K562 (cell line): ENCODE results near the gene CCR7. TPM values are rescaled to one million over a fixed set of nuclear protein-coding genes. Genes with fewer than 3 reads are reported as not detected.

Experiments used
- ATAC-seq: fragments of 200-7000 bp; cut with Tn5 transposase; 3 replicates; pipeline ENCODE4 v1.9.1; 2020; ENCODE audit warnings: moderate library complexity
- BruUV-seq: library from RNA; stranded (reverse); fragments of 400-500 nt; replicated peaks from 2 replicates; lab custom pipeline; 2021; lab: Mats Ljungman, UMichigan
- CTCF ChIA-PET: fragments of 300-600 bp; formaldehyde crosslinking; extraction: SDS; loops from one replicate; lab custom pipeline; 2021; ENCODE audit warnings: low intra/inter-chr PET ratio; lab: Yijun Ruan, JAX
- POLR2A ChIA-PET: fragments of 300-600, 350-650 bp; sonication (Branson Sonifier 250); formaldehyde crosslinking; extraction: SDS; loops from one replicate; lab custom pipeline; 2021; ENCODE audit warnings: antibody characterized with exemption, inconsistent platforms; lab: Yijun Ruan, JAX
- DNase-seq, 4 experiments: peaks; one replicate each; pipeline versions ENCODE4 v3.0.0 to v3.0.0-alpha.2; 2011 to 2018; ENCODE audit warnings: low spot score in 3 of 4, mixed read lengths in 3 of 4; ENCODE audit errors: extremely low read depth in 1 of 4
- FAIRE-seq: peaks from 2 replicates; lab custom pipeline; 2011; peaks lifted over from hg19 to GRCh38; lab: Jason Lieb, UNC
- H2AFZ ChIP-seq: 2 replicates; pipeline ENCODE4 v1.6.0; 2011; ENCODE audit warnings: low read depth, low read length, control low read depth, inconsistent platforms
- H3K27ac ChIP-seq: fragments of 200-600 bp; 3 replicates; pipeline ENCODE4 v1.8.0; 2011; ENCODE audit warnings: low read depth, mild to moderate bottlenecking, control low read depth, inconsistent platforms, low read length, moderate library complexity, mixed read lengths; ENCODE audit errors: extremely low read depth
- H3K27me3 ChIP-seq, 2 experiments: fragments of 300-600 bp in 1 of 2; 2 replicates in 1 of 2; 3 replicates in 1 of 2; pipeline versions ENCODE4 v1.6.0 to v1.8.0; 2011; ENCODE audit warnings: inconsistent platforms in 2 of 2, low read length in 2 of 2, mild to moderate bottlenecking in 1 of 2, mixed read lengths in 1 of 2, moderate library complexity in 1 of 2; ENCODE audit not compliant: control insufficient read depth in 2 of 2, insufficient read depth in 2 of 2
- H3K36me3 ChIP-seq: fragments of 300-600 bp; 3 replicates; pipeline ENCODE4 v1.8.0; 2011; ENCODE audit warnings: mild to moderate bottlenecking, low read length, inconsistent platforms; ENCODE audit not compliant: control insufficient read depth, insufficient read depth
- H3K4me1 ChIP-seq, 2 experiments: fragments of 200-600 bp in 1 of 2; replicated peaks in 1 of 2; 2 replicates in 1 of 2; 3 replicates in 1 of 2; pipeline versions ENCODE4 v1.5.1 to v1.8.0; 2011; ENCODE audit warnings: inconsistent platforms in 2 of 2, low read length in 2 of 2, mild to moderate bottlenecking in 1 of 2, mixed read lengths in 1 of 2, moderate library complexity in 1 of 2; ENCODE audit not compliant: control insufficient read depth in 2 of 2, insufficient read depth in 2 of 2
- H3K4me2 ChIP-seq: 2 replicates; pipeline ENCODE4 v1.6.1; 2011; ENCODE audit warnings: low read length, control low read depth, inconsistent platforms, mixed read lengths; ENCODE audit not compliant: insufficient read depth
- H3K4me3 ChIP-seq: fragments of 200-600 bp; sonication (generic), shearing (Covaris generic); 2 replicates; pipeline ENCODE4 v1.5.1; 2016; ENCODE audit warnings: control low read depth, inconsistent platforms
- H3K79me2 ChIP-seq: fragments of 200-600 bp; 3 replicates; pipeline ENCODE4 v1.8.0; 2011; ENCODE audit warnings: low read length, inconsistent platforms; ENCODE audit not compliant: control insufficient read depth, insufficient read depth
- H3K9ac ChIP-seq, 2 experiments: 2 replicates each; pipeline versions ENCODE4 v1.6.0 to v1.6.1; 2011; ENCODE audit warnings: low read depth in 2 of 2, low read length in 2 of 2, control low read depth in 1 of 2, inconsistent platforms in 1 of 2, mild to moderate bottlenecking in 1 of 2, mixed read lengths in 1 of 2; ENCODE audit not compliant: insufficient read depth in 1 of 2
- H3K9me1 ChIP-seq: one replicate; pipeline ENCODE4 v1.6.0; 2011; ENCODE audit warnings: inconsistent platforms, mild to moderate bottlenecking, low read length, moderate library complexity; ENCODE audit not compliant: control insufficient read depth, insufficient read depth
- H3K9me3 ChIP-seq: replicated peaks from 2 replicates; pipeline ENCODE4 v1.5.1; 2011; ENCODE audit warnings: low read depth, low read length, inconsistent platforms; ENCODE audit not compliant: control insufficient read depth, insufficient read depth
- H4K20me1 ChIP-seq: replicated peaks from 2 replicates; pipeline ENCODE4 v1.6.1; 2011; ENCODE audit warnings: low read length, inconsistent platforms, mixed read lengths; ENCODE audit not compliant: control insufficient read depth, insufficient read depth
- MEF2A ChIP-seq: IDR thresholded peaks from 2 replicates; pipeline ENCODE4 v1.6.1; 2011; ENCODE audit warnings: low read depth, mild to moderate bottlenecking, low read length, moderate library complexity; ENCODE audit not compliant: control insufficient read depth
- PURB ChIP-seq: sonication (generic); formaldehyde crosslinking; IDR thresholded peaks from 2 replicates; pipeline ENCODE4 v1.9.0; 2021; ENCODE audit warnings: low read depth, mild to moderate bottlenecking, missing genetic modification reagents
- SRSF1 ChIP-seq: fragments of 200-400 bp; formaldehyde crosslinking; IDR thresholded peaks from 2 replicates; pipeline ENCODE4 v1.6.1; 2017; ENCODE audit warnings: mild to moderate bottlenecking, low read depth, low read length, moderate library complexity
- TARDBP ChIP-seq: fragments of 450-650 bp; IDR thresholded peaks from 2 replicates; pipeline ENCODE4 v1.6.1; 2016
- ZNF639 ChIP-seq, 2 experiments: fragments of 200-800 bp in 1 of 2; sonication (Bioruptor generic) in 1 of 2; sonication (generic) in 1 of 2; formaldehyde crosslinking in 1 of 2; IDR thresholded peaks in 1 of 2; conservative IDR thresholded peaks in 1 of 2; 2 replicates each; pipeline versions ENCODE4 v1.5.0 to v1.6.1; 2016 to 2020; ENCODE audit warnings: missing compliant biosample characterization in 1 of 2, missing genetic modification characterization in 1 of 2, missing genetic modification reagents in 1 of 2
- WGBS: fragments of 100-300 bp; shearing (Covaris generic); methylation state at CpG from one replicate; pipeline ENCODE4 v1.1.6; 2016; ENCODE audit warnings: low coverage, mixed read lengths; ENCODE audit not compliant: insufficient coverage; ENCODE audit errors: missing lambda C conversion rate; 5-methylcytosine and 5-hydroxymethylcytosine counted together
- in situ Hi-C: fragments of 300-500 bp; cut with MboI; formaldehyde crosslinking; loops from 4 replicates; pipeline ENCODE4 v1.15.0; 2018; ENCODE audit warnings: inconsistent platforms, mixed read lengths
- intact Hi-C: fragments of 100-400 bp; cut with micrococcal nuclease; formaldehyde crosslinking; loops from 2 replicates; pipeline ENCODE4 v1.14.2; 2022
- polyA plus RNA-seq, 8 experiments: library from polyadenylated mRNA; depleted of rRNA in 4 of 8; stranded (reverse) in 5 of 8; unstranded in 3 of 8; fragments of >200 nt; fragmentation: Nextera tagmentation in 2 of 8; fragmentation: Illumina TruSeq in 1 of 8; extraction: Ambion mirVana in 2 of 8; extraction: Trizol in 1 of 8; gene quantifications; 2 replicates each; pipeline versions ENCODE4 v1.2.1 to v1.2.3, GENCODE V29; 2011 to 2014; ENCODE audit warnings: inconsistent platforms in 1 of 8, missing spikeins in 1 of 8
- total RNA-seq, 7 experiments: library from RNA; depleted of rRNA in 6 of 7; stranded (reverse); fragments of >200 nt in 6 of 7; fragmentation: Illumina TruSeq in 2 of 7; extraction: Trizol in 2 of 7; gene quantifications; 2 replicates each; pipeline versions ENCODE4 v1.2.1 to v1.2.3, GENCODE V29; 2011 to 2021; ENCODE audit warnings: low replicate concordance in 1 of 7

CCR7 gene
- total and polyA plus RNA-seq, 9 of the 15 experiments (the other 6 are each of a cell fraction or from before 2014, with no cell fraction given), result 0.14 to 1.4 (median 0.56) TPM

GRCh38 chr17:40597556-40598300, 32.5 kb upstream of the CCR7 start (continued):
- no peak for TF ChIP-seq ZNF639 (CRISPR knock-in tag; conservative IDR thresholded peaks at IDR 0.05 in 1 of 2, IDR thresholded peaks at IDR 0.05 in 1 of 2)

- ChIA-PET CTCF (no interaction called here), POLR2A (interaction anchor here (0.7 kb wide), 1 partner anchor 98 kb away, joined by 3 read pairs; no protein-coding TSS in a partner anchor)
- BruUV-seq, result no TSS peak
- intact Hi-C loops, result no loop called here
- Histone ChIP-seq H3K4me1 (peaks cover 0 to 9% of the 10 kb centered on the region in 2 experiments; a peak in 2 of 5 replicates), H2AFZ (peak overlapping the region; percentile 82; the same call in 1 of the 2 replicates), H3K79me2 (no peaks in the 10 kb centered on the region), H4K20me1 (no peaks in the 10 kb centered on the region), H3K9me3 (peaks cover 6% of the 10 kb centered on the region), H3K9ac (no peak overlapping the region), H3K4me3 (no peak overlapping the region), H3K9me1 (no peaks in the 10 kb centered on the region), H3K27me3 (no peaks in the 10 kb centered on the region), H3K36me3 (no peaks in the 10 kb centered on the region), H3K27ac (no peak overlapping the region), H3K4me2 (no peak overlapping the region)
- no peak for FAIRE-seq
- in situ Hi-C loops, result no loop called here
- TF ChIP-seq SRSF1, result no peak
- no peak for TF ChIP-seq PURB
- TF ChIP-seq TARDBP, result no peak
- no peak for TF ChIP-seq MEF2A
- DNase-seq, result no peak
- 70% methylated on average over 3 of the region's 3 CpGs for WGBS
- ATAC-seq, result no peak
Measured at GRCh38 chr17:40597156-40597555, 31.9 kb upstream of the CCR7 start.
